WTC11 (cell line): Measurements from ENCODE around the gene ROR2.

ENCODE experiments used
- NFE2L1 ChIP-seq: sonication (generic); formaldehyde crosslinking; IDR thresholded peaks from 2 replicates; pipeline ENCODE4 v1.8.1; 2023; ENCODE audit warnings: missing genetic modification reagents
- ZNF423 ChIP-seq: fragments of 250-450 bp; sonication (Bioruptor Pico); IDR thresholded peaks from 2 replicates; pipeline ENCODE4 v2.1.2; 2022; ENCODE audit warnings: mild to moderate bottlenecking, moderate library complexity
- TF ChIP-seq, protein P1 (sequence below): fragments of 200-600 bp; IDR thresholded peaks from 2 replicates; pipeline ENCODE4 v1.8.0; 2022; ENCODE audit warnings: antibody characterized with exemption
- TF ChIP-seq, protein P2 (sequence below): sonication (generic); formaldehyde crosslinking; IDR thresholded peaks from 2 replicates; pipeline ENCODE4 v1.8.1; 2022; ENCODE audit warnings: mild to moderate bottlenecking, moderate library complexity, missing genetic modification reagents

DNA sequence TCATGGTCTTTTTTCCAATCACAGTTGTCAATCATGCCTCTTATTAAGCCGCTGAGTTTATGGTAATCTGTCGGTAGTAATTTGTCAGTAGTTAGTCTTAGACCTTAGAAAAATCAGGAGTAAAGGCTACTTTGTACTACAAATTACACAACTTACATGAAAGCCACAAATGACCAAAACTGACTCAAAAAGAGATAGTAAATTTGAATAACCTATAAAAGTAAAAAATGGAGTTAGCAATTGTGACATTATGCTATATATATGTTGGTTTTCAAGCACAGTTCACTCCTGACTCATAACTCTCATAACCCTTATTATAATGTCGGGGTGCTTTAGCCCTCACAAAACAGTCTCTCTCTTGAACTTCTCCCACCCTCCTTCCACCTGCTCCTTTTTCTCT is 251.8 kb downstream of the ROR2 start:
- TF ChIP-seq, protein P1, sequence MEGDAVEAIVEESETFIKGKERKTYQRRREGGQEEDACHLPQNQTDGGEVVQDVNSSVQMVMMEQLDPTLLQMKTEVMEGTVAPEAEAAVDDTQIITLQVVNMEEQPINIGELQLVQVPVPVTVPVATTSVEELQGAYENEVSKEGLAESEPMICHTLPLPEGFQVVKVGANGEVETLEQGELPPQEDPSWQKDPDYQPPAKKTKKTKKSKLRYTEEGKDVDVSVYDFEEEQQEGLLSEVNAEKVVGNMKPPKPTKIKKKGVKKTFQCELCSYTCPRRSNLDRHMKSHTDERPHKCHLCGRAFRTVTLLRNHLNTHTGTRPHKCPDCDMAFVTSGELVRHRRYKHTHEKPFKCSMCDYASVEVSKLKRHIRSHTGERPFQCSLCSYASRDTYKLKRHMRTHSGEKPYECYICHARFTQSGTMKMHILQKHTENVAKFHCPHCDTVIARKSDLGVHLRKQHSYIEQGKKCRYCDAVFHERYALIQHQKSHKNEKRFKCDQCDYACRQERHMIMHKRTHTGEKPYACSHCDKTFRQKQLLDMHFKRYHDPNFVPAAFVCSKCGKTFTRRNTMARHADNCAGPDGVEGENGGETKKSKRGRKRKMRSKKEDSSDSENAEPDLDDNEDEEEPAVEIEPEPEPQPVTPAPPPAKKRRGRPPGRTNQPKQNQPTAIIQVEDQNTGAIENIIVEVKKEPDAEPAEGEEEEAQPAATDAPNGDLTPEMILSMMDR: no peak
- TF ChIP-seq ZNF423 (CRISPR knock-in tag) (no peak), NFE2L1 (CRISPR knock-in tag) (no peak)
- TF ChIP-seq, protein P2, sequence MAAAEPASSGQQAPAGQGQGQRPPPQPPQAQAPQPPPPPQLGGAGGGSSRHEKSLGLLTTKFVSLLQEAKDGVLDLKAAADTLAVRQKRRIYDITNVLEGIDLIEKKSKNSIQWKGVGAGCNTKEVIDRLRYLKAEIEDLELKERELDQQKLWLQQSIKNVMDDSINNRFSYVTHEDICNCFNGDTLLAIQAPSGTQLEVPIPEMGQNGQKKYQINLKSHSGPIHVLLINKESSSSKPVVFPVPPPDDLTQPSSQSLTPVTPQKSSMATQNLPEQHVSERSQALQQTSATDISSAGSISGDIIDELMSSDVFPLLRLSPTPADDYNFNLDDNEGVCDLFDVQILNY (CRISPR knock-in tag): no peak
